Measurements from ENCODE around the gene TCAP. TPM values are rescaled to one million over a fixed set of nuclear protein-coding genes. Genes with fewer than 3 reads are reported as not detected.

The TCAP gene
- total and polyA plus RNA-seq, 9 donors = 0.24 to 1.9 (median 1.3) TPM

DNA sequence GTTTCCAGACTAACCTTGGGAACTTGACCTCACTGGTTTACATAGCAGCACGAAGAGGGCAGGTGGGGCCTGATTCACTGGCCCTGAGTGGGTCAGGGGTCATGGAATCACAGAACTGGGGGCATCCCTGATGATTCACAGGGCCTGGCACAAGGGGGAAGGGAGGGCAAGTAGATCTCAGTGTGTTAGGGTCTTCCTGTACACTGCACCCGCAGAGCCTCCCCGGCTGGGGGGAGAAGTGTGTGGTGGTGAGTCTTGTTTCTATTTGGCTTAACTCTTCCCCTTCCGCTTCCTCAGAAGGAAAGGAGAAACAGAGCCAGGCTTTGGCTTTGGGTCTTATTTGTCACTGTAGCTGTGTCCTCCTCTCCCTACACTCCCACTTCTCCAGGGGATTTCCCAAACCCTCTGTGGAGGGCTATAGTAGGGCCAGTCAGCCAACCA lies 24.5 kb upstream of the TCAP start:
- TF ChIP-seq POLR2A (IDR thresholded peaks at IDR 0.05) (no peak), EP300 (IDR thresholded peaks at IDR 0.05) (no peak)
- TF ChIP-seq, protein P1, sequence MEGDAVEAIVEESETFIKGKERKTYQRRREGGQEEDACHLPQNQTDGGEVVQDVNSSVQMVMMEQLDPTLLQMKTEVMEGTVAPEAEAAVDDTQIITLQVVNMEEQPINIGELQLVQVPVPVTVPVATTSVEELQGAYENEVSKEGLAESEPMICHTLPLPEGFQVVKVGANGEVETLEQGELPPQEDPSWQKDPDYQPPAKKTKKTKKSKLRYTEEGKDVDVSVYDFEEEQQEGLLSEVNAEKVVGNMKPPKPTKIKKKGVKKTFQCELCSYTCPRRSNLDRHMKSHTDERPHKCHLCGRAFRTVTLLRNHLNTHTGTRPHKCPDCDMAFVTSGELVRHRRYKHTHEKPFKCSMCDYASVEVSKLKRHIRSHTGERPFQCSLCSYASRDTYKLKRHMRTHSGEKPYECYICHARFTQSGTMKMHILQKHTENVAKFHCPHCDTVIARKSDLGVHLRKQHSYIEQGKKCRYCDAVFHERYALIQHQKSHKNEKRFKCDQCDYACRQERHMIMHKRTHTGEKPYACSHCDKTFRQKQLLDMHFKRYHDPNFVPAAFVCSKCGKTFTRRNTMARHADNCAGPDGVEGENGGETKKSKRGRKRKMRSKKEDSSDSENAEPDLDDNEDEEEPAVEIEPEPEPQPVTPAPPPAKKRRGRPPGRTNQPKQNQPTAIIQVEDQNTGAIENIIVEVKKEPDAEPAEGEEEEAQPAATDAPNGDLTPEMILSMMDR (IDR thresholded peaks at IDR 0.05) = no peak
- WGBS, 3 donors = 30 to 42% (median 35%) methylated on average over 4 of the region's 4 CpGs
- no peak for DNase-seq
- H3K27ac ChIP-seq = no peak overlapping the region
- H3K4me3 ChIP-seq = no peak overlapping the region
- H3K36me3 ChIP-seq = no peaks in the 10 kb centered on the region
- H3K4me1 ChIP-seq (ENCODE audit: insufficient read depth) = peaks cover 14% of the 10 kb centered on the region
- H3K27me3 ChIP-seq = no peaks in the 10 kb centered on the region
- intact Hi-C loops (cut with DNase I) = no loop called here
- H3K9me3 ChIP-seq = no peaks in the 10 kb centered on the region

DNA sequence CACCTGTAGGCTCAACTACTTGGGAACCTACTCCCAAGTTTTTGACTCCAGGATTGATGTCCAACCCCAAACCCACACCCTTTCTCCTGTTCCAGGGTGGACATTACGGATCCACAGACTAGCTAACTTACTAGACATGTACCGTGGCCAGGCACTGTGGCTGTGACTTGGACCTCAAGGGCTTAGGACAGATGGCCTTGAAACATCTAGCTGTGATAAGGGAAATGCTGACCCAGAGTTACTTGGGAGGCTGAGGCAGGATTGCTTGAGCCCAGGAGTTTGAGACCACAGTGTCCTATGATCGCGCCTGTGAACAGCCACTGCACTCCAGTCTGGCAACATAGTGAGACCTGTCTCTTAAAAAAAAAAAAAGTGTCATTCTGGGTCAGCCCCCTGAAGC lies 24.1 kb upstream of the TCAP start:
- H3K27ac ChIP-seq = no peak overlapping the region
- WGBS, 3 donors = 87 to 94% (median 87%) methylated on average over 4 of the region's 4 CpGs
- TF ChIP-seq, protein P1 (IDR thresholded peaks at IDR 0.05) = no peak
- TF ChIP-seq POLR2A (IDR thresholded peaks at IDR 0.05) (no peak), EP300 (IDR thresholded peaks at IDR 0.05) (no peak)
- no peaks in the 10 kb centered on the region for H3K9me3 ChIP-seq
- peaks cover 14% of the 10 kb centered on the region for H3K4me1 ChIP-seq (ENCODE audit: insufficient read depth)
- no peak for DNase-seq
- no peaks in the 10 kb centered on the region for H3K27me3 ChIP-seq
- no peaks in the 10 kb centered on the region for H3K36me3 ChIP-seq
- intact Hi-C loops (cut with DNase I) = no loop called here
- no peak overlapping the region for H3K4me3 ChIP-seq

DNA sequence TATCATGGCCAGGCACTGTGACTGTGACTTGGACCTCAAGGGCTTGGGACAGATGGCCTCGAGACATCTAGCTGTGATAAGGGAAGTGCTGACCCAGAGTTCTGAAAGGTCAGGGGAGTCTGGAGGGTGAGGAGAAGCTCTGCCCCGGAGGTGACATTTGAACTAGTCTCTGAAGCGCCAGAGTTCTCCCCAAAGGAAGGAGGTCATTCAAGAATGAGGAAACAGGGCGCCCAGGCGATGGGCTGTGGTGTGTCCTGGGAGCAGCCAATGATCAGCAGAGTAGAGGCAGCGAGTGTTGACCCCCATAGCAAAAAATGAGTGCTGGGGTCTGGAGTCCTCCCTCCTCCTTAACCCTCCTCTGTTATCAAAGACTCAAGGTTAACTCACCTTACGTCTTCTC lies 23.3 kb upstream of the TCAP start:
- H3K4me1 ChIP-seq (ENCODE audit: insufficient read depth) = peaks cover 14% of the 10 kb centered on the region
- H3K27ac ChIP-seq = no peak overlapping the region
- intact Hi-C loops (cut with DNase I) = no loop called here

DNA sequence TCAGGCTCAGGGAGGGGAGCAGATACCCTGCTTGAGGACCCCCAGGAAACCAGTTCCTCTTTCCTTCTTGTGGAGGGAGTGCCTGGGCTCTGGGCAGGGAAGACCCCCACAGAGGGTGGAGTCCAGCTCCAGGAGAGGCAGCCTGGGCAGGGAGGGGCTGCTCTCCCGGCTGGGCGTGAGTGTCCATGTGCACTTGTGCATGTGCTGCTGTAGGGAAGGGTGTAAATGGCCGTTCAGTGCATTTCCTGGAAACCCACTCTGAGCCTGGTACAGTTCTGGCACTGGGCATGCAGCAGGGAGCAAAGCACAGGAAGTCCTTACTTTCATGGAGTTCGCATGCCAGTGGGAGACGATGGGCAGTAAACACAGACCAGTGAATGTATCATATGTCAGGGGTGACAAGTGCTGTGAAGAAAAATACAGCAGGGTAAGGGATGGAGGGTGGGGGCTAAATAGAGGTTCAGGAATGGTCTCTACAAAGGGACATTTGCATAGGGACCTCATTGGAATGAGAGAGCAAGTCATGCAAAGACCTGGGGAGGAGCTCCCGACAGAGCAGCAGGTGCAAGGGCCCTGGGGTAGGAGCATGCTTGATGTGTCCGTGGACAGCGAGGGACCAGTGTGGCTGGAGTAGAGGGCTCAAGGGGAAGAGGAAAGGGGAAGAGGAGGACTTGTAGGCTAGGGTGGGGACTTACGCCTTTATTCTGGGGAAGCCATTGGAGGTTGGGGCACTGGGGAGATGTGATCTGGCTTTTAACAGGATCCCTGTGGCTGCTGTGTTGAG lies 22.7 kb upstream of the TCAP start:
- Histone ChIP-seq H3K9me3 (no peaks in the 10 kb centered on the region), H3K27me3 (no peaks in the 10 kb centered on the region), H3K36me3 (no peaks in the 10 kb centered on the region), H3K4me3 (no peak overlapping the region), H3K27ac (no peak overlapping the region), H3K4me1 (ENCODE audit: insufficient read depth) (peaks cover 14% of the 10 kb centered on the region)
- intact Hi-C loops (cut with DNase I) = no loop called here
- DNase-seq = no peak
- no peak for TF ChIP-seq POLR2A (IDR thresholded peaks at IDR 0.05)
- no peak for TF ChIP-seq EP300 (IDR thresholded peaks at IDR 0.05)
- TF ChIP-seq, protein P1 (IDR thresholded peaks at IDR 0.05) = no peak
- 83 to 87% (median 87%) methylated on average over 9 of the region's 9 CpGs for WGBS, 3 donors

More for the DNA sequence above, 23.3 kb upstream of the TCAP start:
- H3K36me3 ChIP-seq = no peaks in the 10 kb centered on the region
- H3K4me3 ChIP-seq = no peak overlapping the region
- DNase-seq = no peak
- H3K9me3 ChIP-seq = no peaks in the 10 kb centered on the region
- no peak for TF ChIP-seq POLR2A (IDR thresholded peaks at IDR 0.05)
- TF ChIP-seq, protein P1 (IDR thresholded peaks at IDR 0.05) = no peak
- TF ChIP-seq EP300 (IDR thresholded peaks at IDR 0.05) = no peak
- WGBS, 3 donors = 75 to 80% (median 78%) methylated on average over 7 of the region's 7 CpGs
- H3K27me3 ChIP-seq = no peaks in the 10 kb centered on the region
